HG02870 (cell line): Measurements from ENCODE around the gene ZNF148.

Source experiments
- ATAC-seq: cut with Tn5 transposase; IDR thresholded peaks from one replicate; pipeline ENCODE4 v1.9.1; 2021; ENCODE audit warnings: mild to moderate bottlenecking, moderate library complexity; ENCODE audit not compliant: unreplicated experiment

Gene ZNF148

GRCh38 chr3:125334675-125335560 lies 40.2 kb downstream of the ZNF148 start:
- no peak for ATAC-seq

GRCh38 chr3:125332504-125332903 lies 42.6 kb downstream of the ZNF148 start:
- ATAC-seq = no peak

- no peak for ATAC-seq
Measured at GRCh38 chr3:125331243-125331642, 43.9 kb downstream of the ZNF148 start.

DNA sequence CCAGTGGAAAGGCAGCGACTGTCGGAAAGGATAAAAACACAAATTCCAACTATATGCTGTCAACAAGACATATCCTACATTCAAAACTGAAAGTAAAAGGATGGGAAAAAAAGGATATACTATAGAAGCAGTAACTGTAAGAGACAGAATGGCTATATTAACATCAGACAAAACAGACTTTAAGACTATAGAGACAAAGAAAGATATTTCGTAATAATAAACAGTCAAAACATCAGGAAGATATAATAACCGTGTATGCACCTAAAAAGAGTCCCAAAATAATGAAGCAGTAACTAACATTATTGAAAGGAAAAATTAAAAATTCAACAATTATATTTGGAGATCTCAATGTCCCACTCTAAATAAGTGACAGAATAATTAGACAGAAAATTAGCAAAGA lies 48.2 kb downstream of the ZNF148 start:
- ATAC-seq = no peak

DNA sequence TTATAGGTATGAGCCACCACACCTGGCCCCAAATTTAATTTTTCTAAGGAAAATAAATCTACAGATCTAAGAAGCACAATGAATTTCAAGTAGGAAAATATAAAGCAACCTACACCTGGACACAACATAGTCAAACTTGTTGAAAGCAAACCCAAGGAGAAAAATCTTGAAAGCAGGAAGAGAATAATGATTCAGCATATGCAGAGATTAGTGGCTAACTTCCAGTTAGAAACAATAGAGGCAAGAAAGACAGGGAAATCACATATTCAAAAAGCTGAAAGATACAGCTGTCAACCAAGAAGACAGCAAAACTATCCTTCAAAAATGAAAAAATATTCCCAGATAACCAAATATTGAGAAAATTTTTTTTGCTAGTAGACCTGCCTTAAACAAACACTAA lies 49.4 kb downstream of the ZNF148 start:
- no peak for ATAC-seq

DNA sequence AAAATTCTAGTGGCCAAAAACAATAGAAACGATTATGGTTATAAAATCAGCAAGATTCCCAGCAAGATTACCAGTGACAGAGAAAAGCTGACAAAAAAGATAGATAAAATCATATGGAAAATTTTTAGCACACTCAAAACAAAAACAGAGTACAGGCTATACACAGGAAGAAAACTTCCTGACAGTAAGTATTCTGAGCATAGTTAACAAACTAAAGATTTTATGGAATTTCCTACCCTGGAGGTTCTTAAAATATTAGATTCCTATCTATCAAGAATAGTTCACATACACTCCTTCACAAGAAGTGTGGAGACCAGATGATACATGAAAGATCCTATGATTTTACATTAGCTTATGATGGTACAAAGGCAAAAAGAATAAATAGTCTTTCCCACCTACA lies 50.8 kb downstream of the ZNF148 start:
- no peak for ATAC-seq

DNA sequence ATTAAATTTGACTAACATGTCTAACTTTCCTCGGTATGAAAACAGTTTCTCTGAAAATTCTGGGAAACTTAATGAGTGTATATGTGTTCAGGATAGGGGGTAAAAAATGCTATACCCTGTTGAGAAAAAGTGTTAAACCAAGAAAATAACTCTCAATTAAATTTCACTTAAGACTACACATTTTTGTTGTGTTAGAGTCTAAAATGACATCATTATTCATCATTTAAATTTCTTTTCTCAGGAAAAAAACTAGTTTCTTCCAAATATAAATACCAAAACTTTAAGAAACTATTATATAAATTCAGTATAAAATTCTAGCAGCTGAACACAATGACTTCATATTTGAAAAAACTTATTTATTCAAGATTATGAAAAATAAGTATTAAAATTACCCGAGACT lies 52.2 kb downstream of the ZNF148 start:
- no peak for ATAC-seq

- ATAC-seq = no peak
Measured at GRCh38 chr3:125322166-125322565, 53.0 kb downstream of the ZNF148 start.

DNA sequence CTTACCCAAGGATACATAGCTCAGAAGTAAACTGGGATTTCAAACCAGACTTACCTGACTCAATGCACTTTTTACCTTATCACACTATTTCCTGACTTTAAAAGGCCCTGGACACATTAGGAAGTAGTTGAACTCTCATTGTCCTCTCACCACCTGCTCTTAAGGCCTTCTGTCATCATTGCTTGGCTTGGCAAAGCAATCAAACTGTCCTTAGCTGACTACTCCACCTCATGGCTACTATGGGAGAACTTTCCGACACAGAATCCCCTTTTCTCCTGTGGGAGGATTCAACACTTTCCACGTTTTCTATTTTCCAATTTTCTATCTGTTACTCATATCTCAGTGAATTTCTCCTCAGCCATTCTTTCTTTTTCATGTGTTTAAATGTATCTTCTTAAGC lies 55.4 kb downstream of the ZNF148 start:
- no peak for ATAC-seq

- no peak for ATAC-seq
Measured at GRCh38 chr3:125318871-125319270, 56.3 kb downstream of the ZNF148 start.

GRCh38 chr3:125318167-125318865 lies 56.8 kb downstream of the ZNF148 start:
- ATAC-seq = no peak

- ATAC-seq = no peak
Measured at GRCh38 chr3:125317761-125318160, 57.4 kb downstream of the ZNF148 start.

GRCh38 chr3:125316949-125317348 lies 58.2 kb downstream of the ZNF148 start:
- ATAC-seq = no peak

DNA sequence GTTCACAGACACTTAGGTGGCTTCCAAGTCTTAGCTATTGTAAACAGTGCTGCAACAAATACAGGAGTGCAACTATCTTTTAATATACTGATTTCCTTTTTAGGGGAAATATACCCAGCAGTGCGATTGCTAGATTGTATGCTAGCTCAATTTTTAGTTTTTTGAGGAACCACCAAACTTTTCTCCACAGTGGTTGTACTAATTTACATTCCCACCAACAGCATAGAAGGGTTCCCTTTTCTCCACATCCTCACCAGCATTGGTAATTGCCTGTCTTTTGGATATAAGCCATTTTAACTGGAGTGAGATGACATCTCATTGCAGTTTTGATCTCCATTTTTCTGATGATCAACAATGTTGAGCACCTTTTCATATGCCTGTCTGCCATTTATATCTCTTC lies 58.9 kb downstream of the ZNF148 start:
- ATAC-seq = no peak

DNA sequence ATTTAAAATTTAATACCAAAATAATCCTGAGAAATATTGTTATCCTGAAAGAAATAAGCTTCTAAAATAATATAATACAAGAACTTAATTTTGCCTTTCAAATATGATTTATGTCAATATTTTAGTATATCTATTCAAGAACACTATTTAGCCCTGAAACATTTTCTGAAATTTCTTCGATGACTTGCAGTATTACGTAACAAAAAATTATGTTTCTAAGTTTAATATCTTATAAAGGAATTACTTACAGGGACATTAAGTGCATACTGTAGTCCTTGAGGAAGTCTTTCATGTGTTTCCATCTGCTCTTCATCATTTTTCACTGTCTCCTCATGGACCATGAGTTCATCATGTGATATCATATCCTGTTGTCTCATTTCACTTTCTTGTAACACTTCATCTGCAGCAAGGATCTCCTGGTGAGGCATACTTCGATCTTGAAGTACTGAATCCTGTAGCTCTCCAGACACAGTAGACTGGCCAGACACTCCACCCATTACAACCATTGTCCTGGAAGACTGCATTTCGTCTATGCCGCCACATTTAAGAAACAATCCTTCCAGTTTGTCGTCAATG lies 62.0 kb downstream of the ZNF148 start:
- ATAC-seq = no peak

DNA sequence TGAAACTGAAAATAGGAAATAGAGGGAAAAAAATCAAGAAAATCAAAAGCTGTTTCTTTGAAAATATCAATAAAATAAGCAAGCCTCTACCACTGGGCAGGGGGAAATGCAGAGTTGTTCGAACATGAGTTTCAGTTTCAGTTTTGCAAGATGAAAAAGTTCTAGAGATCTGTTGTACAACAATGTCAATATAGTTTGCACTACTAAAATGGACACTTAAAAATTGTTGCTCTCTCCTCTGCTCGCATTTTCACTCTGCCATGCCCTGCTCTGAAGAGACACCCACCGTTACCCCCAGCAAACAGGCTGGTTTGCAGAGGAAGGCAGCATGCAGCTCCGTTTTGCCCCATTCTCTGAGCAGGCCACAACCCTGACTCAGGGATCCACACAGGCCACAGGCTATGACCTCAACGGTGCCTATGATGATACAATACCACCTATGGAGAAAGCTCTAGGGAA lies 64.5 kb downstream of the ZNF148 start:
- ATAC-seq = no peak

- ATAC-seq = no peak
Measured at GRCh38 chr3:125309476-125309875, 65.6 kb downstream of the ZNF148 start.

DNA sequence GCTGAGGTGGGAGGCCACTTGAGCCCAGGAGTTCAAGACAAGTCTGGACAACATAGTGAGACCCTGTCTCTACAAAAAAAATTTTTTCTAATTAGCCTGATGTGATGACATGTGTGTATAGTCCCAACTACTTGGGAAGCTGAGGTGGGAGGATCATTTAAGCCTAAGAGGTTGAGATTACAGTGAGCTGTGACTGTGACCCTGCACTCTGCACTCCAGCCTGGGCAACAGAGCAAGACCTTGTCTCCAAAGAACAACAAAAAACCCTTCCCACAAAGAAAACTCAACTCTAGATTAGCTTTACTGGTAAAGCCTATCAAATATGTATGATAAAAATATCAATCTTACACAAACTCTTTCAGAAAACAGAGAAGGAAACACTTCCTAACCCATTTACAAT lies 68.5 kb downstream of the ZNF148 start:
- no peak for ATAC-seq

DNA sequence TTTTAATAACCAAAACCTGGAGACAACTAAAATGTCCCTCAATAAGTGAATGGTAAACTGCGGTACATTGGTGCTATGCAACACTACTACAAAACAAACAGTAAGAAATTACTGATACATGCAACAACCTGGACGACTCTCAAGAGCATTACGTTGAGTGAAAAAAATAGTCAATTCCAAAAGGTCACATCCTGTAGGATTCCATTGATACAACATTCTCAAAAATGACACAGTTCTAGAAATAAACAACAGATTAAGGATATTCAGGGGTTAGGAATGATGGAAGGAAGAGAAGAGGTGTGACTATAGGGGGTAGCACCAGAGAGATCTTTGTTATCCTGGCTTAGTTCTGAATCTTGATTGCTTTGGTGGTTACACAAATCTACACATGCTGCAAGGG lies 72.2 kb downstream of the ZNF148 start:
- ATAC-seq = no peak

GRCh38 chr3:125300416-125300815 lies 74.7 kb downstream of the ZNF148 start:
- ATAC-seq = no peak

DNA sequence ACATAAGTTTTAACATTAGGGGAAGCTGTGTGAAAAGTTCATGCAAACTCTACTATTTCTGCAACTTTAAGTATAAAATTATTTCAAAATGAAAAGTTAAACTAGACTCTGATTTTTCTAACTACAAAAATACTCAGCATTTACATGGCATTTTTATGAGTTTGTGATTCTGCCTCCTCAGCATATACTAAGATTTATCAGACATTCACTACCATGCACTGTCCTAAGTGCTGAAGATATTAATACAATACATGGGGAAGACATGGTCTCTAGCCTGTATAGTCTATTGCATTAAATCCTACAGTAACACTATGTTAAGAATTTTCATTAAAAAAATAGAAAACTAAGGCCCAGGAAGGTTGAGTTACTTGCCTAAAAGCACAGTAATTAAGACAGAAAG lies 80.7 kb downstream of the ZNF148 start:
- ATAC-seq = no peak

DNA sequence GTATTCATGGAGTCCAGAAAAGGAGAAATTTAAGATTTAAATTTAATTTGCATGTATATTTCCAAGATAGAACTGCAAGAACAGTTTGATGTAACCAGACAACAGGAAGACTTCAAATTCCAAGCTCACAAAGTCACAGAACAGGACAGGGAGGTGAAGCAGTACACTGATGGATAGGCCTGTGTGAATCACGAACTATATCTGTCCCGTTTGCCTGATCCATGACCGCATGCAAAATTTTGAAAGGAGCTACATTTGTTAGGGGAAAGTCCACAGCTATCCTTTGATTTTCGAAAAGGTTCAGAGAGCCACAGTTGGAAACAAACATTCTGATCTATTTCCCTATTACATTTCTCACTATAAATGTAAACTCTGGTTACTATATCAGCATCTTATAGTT lies 83.1 kb downstream of the ZNF148 start:
- ATAC-seq = no peak
